Liver (tissue), 2 donors: ENCODE results near the gene ALB.

Experiments used
- CTCF ChIP-seq: fragments of 150-350 bp; IDR thresholded peaks from 2 replicates; pipeline ENCODE4 v1.5.1; 2017; ENCODE audit warnings: improper control_type of control experiment, low read depth, low read length; ENCODE audit not compliant: missing input control
- REST ChIP-seq: IDR thresholded peaks from 2 replicates; pipeline ENCODE4 v1.6.1; 2016; ENCODE audit warnings: antibody characterized with exemption, mild to moderate bottlenecking
- YY1 ChIP-seq: IDR thresholded peaks from 2 replicates; pipeline ENCODE4 v1.6.1; 2016; ENCODE audit warnings: antibody characterized with exemption, mild to moderate bottlenecking
- ZBTB33 ChIP-seq: IDR thresholded peaks from 2 replicates; pipeline ENCODE4 v1.6.1; 2016; ENCODE audit warnings: antibody characterized with exemption
- donor health status: healthy.

DNA sequence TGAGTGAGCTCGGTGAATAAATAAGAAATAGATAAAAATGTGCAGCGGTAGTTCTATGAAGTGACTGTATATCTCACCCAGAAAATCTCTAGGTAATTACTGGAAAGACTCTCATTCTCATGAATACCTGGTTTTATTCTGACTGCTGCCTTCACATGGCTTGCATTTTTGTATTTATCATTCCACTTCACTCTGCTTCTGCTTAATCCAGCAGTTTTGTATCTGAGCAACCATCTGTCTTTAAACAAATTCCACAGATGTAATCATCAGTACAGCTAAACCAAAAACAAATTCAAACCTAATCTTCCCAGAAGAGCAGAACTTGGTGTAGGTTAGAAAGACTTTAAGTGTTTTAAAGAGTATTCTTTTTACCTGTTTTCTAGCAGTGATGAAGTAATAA is 11.2 kb upstream of the ALB start:
- TF ChIP-seq CTCF (no peak), REST (no peak), ZBTB33 (no peak), YY1 (no peak)
